DOHH2 (cell line): Measurements from ENCODE around the gene CFAP221.

Experiments used
- EZH2phosphoT487 ChIP-seq: fragments of 200-600 bp; sonication (generic); IDR thresholded peaks from 2 replicates; pipeline ENCODE4 v1.6.1; 2017; ENCODE audit warnings: borderline replicate concordance, mild to moderate bottlenecking, antibody characterized with exemption, low read length, moderate library complexity, mixed read lengths
- TF ChIP-seq, protein P1 (sequence below): fragments of 200-600 bp; sonication (generic); IDR thresholded peaks from one replicate; pipeline ENCODE4 v1.5.1; 2014; ENCODE audit warnings: antibody characterized with exemption, mild to moderate bottlenecking, low read depth, low read length; ENCODE audit not compliant: poor library complexity, severe bottlenecking

- TF ChIP-seq, protein P1, sequence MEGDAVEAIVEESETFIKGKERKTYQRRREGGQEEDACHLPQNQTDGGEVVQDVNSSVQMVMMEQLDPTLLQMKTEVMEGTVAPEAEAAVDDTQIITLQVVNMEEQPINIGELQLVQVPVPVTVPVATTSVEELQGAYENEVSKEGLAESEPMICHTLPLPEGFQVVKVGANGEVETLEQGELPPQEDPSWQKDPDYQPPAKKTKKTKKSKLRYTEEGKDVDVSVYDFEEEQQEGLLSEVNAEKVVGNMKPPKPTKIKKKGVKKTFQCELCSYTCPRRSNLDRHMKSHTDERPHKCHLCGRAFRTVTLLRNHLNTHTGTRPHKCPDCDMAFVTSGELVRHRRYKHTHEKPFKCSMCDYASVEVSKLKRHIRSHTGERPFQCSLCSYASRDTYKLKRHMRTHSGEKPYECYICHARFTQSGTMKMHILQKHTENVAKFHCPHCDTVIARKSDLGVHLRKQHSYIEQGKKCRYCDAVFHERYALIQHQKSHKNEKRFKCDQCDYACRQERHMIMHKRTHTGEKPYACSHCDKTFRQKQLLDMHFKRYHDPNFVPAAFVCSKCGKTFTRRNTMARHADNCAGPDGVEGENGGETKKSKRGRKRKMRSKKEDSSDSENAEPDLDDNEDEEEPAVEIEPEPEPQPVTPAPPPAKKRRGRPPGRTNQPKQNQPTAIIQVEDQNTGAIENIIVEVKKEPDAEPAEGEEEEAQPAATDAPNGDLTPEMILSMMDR, result no peak
- TF ChIP-seq EZH2phosphoT487, result no peak
These were observed 118.0 kb downstream of the CFAP221 start for GRCh38 chr2:119662297-119662696.
